Right ventricle myocardium inferior (tissue), 1 donor: Measurements from ENCODE around the gene IFITM10. TPM values are rescaled to one million over a fixed set of nuclear protein-coding genes. Genes with fewer than 3 reads are reported as not detected.
"Not testable (repeated sequence)": the region's sequence is repeated elsewhere in the genome, so short reads cannot be mapped to it uniquely, and the experiment has no call there.

Source experiments
- ATAC-seq: fragments of 200-7000 bp; cut with Tn5 transposase; one replicate; pipeline ENCODE4 v1.9.1; 2020; ENCODE audit warnings: mild to moderate bottlenecking, moderate library complexity
- DNase-seq: peaks from one replicate; pipeline ENCODE4 v3.0.0; 2021; ENCODE audit errors: missing footprints
- intact Hi-C: fragments of 100-400 bp; cut with DNase I; formaldehyde crosslinking; loops from one replicate; pipeline ENCODE4 v1.11.0; 2022
- total RNA-seq: library from RNA; stranded (reverse); fragmentation: NEBNext Ultra II Directional; extraction: Animal tissue kit (Norgen Biotek cat#: 25700); gene quantifications from one replicate; pipeline ENCODE4 v1.2.1, GENCODE V29; 2021
- donor health status: DM: no; HTN: yes; CAD: no; lungs with severe emphysema.

Gene IFITM10
- total RNA-seq, 1 donor from 2014 or later: 0.92 TPM

DNA sequence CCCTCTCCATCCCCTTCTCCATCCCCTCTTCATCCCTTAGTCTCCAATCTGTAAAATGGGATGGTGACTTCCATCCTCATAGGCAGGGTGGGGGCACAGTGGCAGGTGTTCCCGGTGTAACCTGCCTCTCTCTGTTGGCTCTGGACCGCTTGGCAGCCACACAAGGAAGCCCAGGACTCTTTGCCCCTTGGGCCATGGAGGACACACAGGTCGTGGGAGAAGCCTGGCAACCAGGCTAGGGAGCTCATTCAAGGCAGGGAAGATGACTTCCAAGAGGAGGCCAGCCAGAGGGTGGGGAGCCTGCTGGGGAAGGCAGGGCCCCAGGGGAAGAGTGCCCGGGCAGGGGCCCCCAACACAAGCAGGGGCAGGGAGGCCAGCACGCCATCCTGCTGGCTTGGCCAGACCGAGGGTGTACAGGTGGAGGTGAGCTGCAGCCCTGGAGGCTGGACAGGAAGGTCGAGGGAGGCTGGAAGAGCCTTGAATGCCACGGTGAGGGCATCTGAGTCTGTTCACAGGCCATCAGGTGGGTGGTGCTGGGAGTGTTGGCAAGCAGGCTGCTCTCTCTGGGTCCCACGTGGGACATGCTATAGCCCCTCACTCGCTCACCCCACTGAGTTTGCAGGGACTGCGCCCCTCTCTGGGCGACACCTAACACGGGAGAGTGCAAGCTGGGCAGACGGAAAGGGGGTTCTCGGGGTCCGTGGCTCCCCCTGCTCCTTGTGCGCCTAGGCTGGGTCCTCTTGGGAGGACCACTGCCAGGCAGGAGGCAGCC lies 28.8 kb upstream of the IFITM10 start:
- no peak for ATAC-seq
- no peak for DNase-seq
- intact Hi-C loops: no loop called here

DNA sequence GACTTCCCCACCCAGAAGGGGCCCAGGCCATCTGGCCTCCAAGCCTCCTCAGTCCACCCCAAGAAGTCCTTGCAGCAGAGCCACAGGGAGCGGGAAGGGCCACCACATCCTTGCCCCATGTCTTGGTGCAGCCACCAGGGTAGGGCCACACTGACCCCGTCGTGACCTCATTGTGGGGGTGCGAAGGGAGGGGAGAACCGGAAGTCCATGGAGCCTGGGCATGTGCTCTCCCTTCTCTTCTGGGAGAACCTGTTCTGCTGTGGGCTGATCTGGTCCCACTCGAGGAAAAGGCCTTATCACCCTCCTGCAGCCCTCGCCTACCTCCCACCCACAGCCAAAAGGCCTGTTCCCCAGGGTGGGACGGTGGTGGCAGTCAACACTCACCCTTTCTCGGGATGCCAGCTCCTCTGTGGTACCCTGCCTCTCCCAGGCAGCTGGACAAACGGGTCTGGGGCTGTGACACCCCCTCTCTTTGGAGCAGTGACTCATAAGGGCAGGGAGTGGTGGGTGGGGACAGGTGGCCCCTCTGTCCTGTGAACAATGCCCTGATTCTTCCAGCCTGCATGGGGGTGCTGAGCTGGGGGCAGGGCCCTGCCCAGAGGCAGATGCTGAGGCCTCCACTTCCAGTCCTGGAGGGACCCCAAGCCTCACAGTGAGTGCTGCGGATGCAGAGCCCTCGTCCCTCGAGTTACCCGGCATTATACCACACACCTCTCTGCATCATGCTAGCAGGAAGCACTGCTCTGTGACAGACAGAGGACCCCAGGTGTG lies 27.9 kb upstream of the IFITM10 start:
- intact Hi-C loops: no loop called here
- DNase-seq (no peak), ATAC-seq (no peak)

DNA sequence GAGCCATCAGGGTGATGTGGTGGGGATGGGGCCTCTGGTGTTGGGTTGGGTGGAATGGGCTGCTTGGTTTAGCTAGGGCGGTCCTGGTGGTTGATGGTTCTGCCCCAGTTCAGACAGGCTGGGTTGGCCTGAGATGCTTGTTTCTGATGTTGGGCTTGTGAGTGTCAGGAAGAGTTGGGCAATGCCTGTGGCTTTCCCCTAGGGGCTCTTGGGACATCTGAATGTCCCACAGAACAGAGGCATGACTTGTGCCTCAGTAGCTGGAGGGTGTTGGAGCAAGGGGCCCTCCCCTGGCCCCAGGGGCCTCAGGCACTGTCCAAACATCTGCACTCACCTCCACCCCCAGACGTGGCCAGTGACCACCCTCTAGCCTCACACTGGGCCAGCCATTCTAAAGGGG lies 27.3 kb upstream of the IFITM10 start:
- intact Hi-C loops: no loop called here
- no peak for ATAC-seq
- DNase-seq: no peak

DNA sequence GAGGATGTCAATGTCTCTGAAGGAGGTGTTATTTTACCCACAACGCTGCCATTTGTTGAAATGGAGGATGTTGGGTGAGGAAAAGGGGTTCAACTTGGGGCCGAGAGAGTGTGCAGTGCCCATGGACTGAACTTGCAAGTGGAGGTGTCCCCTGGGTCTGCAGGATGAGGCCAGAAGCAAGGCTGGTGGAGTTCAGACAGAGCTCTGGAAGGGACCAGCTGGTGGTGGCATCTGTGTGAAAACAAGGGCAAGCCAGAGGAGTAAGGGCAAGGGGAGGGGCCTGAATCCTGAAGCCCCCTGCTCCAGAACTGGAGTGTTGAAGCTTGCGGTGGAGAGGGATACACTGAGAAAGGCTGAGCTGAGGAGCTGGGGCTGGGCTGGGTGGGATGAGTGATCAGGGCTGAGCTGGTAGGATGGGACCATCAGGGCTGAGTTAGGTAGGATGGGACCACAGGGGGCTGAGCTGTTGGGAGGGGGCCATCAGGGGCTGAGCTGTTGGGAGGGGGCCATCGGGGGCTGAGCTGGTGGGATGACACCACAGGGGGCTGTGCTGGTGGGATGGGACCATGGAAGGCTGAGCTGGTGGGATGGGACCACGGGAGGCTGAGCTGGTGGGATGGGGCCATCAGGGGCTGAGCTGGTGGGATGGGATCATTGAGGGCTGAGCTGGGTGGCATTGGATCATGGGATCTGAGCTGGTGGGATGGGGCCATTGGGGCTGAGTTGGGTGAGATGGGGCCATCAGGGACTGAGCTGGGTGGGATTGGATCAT lies 26.7 kb upstream of the IFITM10 start:
- intact Hi-C loops: no loop called here
- DNase-seq (no peak), ATAC-seq (no peak)

DNA sequence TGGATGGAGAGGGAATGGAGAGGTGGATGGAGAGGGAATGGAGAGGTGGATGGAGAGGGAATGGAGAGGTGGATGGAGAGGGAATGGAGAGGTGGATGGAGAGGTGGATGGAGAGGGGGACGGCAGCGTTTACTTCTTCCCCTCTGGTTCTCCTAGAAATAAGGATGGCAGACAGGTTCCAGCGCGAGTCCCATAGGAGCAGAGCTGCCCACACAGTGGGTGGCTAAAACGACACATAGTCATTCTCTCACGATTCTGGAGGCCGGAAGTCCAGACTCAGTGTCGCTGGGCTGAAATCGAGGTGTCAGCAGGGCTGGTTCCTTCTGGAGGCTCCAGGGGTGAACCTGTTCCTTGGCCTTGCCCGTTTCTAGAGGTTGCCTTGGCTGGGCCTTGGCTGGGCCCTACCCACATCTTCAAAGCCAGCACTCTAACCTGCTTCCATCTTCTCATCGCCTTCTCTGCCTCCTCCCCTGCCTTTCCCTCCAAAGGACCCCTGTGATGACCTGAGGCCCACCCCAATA lies 26.0 kb upstream of the IFITM10 start:
- ATAC-seq: no peak
- intact Hi-C loops: no loop called here
- no peak for DNase-seq

DNA sequence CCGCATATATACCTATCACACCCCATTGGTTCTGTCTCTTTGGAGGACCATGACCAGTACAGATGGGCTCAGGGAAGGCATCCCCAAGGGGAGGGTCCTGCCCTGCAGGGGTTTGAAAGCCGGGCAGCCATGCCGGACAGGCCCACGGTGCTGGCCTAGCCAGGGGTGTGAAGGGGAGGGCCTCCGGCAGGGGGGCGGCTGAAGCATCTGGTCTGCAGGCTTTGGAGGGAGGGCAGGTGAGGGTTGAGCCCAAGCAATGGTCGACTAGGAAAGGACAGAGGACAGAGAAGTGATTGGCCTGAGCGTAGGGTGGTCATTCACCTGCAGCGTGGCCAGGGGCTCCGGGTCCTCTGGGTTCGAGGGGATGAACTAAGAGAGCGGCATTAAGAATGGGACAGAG lies 24.5 kb upstream of the IFITM10 start:
- DNase-seq: no peak
- no peak for ATAC-seq
- intact Hi-C loops: no loop called here

DNA sequence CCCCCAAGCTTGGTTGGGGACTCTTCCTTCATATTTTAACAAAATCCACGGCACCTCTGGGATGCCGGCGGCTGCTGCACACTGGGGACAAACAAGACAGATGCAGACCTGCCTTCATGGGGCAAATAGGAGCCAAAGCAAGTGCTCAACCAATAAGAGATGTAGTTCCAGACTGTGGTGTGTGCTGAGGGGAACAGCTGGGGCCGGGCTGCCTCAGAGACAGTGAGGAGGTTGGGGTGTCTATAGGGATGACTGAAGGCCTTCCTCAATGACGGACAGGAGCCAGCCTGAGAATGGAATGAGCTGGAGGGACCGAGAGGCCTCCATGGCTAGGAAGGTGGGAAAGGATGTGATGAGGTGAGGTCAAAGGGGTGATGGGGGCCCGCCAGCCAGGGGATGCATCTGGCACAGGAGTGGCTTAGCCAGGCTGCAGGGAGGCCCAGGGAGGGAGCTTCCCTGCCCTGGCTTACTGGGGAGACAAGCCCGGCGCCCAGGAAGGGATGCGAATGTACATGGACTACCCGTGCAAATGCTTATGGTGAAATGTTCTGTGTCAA lies 23.7 kb upstream of the IFITM10 start:
- intact Hi-C loops: no loop called here
- DNase-seq: no peak

DNA sequence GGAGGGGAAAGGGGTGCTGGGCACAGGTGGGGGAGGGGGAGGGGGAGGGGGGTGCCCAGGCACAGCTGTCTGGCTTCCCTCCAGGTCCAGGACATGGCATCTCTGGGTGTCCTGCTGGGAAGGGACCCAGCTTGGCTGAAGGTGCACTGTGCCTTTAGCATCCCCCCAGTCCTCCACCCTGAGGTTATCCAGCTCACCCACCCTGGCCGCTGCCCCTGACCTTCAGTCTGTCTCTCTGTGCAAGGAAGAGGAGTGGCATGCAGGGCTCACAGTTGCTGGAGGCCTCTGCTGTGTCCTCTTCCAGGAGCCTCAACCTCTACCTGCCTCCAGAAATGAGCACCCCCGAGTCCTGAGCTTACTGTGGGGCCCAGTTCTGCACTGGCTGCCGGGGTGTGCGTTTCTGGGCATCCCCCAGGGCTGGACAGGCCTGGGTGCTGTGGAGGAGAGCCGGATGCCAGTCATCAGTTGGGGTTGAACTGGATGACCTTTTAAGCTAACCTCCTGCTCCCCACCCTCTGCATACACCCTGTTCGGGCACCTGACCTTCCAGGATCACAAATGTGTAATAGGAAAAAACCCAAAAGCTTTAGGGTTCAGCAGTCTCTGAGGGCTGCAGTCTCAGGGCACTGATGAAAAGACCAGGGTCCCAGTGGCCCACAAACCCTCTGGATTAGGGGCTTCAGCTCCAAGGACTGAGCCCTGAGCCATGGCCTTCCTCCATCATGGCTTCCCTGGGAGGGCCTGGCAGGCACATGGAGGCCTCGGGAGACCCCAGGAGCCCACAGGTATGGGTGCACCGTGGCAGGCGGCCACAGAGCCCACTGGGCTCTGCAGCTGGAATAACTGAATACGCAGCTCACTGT lies 23.0 kb upstream of the IFITM10 start:
- ATAC-seq (no peak), DNase-seq (no peak)
- intact Hi-C loops: no loop called here

More for the DNA sequence above, 23.7 kb upstream of the IFITM10 start:
- no peak for ATAC-seq

DNA sequence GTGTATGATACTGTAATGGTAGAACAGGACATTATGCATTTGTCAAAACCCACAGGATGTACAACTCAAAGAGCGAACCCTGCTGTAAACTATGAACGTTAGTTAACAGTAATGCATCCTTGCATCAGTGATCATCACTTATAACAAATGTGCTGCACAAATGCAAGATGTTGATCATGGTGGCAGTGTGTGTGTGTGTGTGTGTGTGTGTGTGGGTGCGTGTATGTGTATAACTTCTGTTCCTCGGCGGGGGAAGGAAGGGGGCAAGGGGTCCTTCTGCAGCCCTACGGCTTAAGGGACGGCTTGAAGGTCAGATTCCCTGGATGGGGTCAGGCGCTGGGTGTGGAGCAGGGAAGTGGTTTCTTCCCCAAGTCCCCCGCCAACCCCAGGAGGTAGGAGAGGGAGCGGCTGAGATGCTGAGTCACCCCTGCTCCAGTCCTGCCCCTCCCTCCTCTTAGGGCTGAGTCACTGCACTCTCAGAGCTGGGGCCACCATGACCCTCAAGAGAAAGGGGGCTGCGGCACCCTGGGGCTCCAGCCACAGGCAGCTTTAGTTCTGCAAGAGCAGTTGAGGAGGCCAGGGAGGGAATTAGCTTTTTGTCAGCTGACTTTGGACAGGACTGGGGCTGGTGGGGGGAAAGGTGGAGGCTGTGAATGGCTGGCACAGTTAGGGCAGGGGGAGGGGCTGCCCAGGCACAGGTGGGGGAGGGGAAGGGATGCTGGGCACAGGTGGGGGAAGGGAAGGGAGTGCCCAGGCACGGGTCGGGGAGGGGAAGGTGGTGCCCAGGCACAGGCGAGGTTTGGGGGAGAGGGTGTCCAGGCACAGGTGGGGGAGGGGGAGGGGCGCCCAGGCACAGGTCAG lies 22.1 kb upstream of the IFITM10 start:
- DNase-seq: peak; percentile 80
- intact Hi-C loops: no loop called here
- ATAC-seq: peak; percentile 50

DNA sequence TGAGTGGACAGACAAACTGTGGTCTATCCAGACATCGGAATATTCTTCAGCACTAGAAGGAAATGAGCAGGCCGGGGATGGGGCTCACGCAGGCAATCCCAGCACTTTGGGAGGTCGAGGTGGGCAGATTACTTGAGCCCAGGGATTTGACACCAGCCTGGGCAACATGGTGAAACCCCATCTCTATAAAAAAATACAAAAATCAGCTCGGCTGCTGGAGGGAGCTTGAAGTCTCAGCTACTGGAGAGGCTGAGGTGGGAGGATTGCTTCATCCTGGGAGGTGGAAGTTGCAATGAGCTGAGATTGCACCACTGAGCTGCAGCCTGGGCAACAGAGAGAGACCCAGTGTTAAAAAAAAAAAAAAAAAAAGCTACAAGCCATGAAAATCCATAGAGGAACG lies 21.3 kb upstream of the IFITM10 start:
- peak; percentile 74 for DNase-seq
- intact Hi-C loops: no loop called here
- no peak for ATAC-seq

DNA sequence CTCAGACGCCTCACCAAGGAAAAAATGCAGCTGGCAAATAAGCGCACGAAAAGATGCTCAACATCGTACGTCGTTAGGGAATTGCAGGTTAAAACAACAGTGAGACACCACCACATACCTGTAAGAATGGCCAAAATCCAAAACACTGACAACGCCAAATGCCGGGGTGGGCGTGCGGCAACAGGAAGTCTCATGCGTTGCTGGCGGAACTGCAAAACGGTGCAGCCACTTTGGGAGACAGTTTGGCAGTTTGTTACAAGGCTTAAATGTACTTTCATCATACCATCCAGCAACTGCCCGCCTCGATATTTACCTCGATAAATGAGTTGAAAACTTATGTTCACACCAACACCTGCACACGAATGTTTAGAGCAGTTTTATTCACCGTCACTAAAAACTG lies 20.9 kb upstream of the IFITM10 start:
- no peak for ATAC-seq
- intact Hi-C loops: no loop called here

DNA sequence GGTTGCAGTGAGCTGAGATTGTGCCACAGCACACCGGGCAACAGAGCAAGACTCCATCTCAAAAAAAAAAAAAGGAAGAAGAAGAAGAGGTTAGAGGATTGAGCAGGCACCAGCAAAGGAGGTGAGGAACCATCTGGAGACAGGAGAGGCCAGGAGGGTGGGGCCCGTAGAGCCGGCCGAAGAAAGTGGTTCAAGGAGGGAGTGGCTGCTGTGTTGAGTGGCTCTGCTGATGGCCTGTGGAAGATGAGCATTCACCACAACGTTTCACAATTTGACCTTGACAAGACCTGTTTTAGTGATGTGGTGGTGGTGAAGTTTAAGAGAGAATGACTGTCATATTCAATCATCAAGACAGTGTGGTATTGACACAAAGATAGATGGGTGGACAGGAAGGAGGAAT lies 20.1 kb upstream of the IFITM10 start:
- intact Hi-C loops: no loop called here
- DNase-seq: peak; percentile 62
- no peak for ATAC-seq

More for the DNA sequence above, 20.9 kb upstream of the IFITM10 start:
- peak; percentile 53 for DNase-seq

DNA sequence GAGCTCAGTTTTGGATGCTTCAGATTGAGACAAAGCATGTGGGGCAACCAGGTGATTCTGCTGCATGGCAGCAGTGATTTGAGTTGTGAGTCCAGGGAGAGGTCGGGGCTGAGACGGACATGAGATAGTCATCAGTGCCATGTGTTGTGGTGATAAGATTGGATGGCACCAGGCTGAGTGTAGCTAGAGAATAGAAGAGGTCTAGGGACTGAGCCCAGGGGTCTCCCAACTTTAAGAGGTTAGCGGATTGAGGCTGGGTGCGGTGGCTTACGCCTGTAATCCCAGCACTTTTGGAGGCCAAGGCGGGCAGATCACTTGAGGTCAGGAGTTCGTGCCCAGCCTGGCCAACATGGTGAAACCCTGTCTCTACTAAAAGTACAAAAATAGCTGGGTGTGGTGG lies 19.7 kb upstream of the IFITM10 start:
- intact Hi-C loops: no loop called here
- ATAC-seq (no peak), DNase-seq (no peak)

DNA sequence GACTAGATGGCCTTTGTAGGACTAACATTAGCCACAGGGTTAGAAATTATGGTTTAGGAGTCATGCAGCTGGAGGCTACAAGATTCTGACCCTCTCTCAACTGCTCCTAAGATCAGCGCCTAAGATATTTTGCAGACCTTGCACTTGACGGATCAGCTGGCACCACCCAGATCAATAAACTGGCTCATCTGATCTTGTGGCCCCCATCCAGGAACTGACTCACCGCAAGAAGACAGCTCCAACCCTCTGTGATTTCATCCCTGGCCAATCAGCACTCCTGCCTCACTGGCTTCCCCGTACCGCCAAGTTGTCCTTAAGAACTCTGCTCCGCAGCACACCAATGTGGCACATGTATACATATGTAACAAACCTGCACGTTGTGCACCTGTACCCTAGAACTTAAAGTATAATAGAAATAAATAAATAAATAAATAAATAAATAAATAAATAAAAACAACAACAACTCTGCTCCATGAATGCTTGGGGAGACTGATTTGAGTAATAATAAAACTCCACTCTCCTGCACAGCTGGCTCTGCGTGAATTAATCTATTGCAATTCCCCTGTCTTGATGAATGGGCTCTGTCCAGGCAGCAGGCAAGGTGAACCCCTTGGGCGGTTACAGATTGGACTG lies 19.0 kb upstream of the IFITM10 start:
- intact Hi-C loops, DNase-seq, ATAC-seq: not testable (repeated sequence)

DNA sequence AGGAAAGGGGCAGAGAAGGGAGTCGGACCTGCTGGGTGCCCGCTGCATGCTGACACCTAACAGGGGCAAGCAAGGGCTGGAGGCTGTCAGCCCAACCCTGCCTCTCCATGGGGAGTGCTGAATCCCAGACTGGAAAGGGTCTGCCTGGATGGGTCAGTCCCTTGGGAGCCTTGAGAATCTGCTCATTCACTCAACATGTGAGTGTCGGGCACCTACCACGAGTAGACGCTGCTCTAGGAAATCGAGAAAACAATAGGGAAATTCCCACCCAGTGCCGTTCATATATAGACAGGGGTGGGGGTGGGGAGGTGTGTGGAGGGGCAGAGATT lies 17.7 kb upstream of the IFITM10 start:
- DNase-seq (no peak), ATAC-seq (no peak)
- intact Hi-C loops: no loop called here

DNA sequence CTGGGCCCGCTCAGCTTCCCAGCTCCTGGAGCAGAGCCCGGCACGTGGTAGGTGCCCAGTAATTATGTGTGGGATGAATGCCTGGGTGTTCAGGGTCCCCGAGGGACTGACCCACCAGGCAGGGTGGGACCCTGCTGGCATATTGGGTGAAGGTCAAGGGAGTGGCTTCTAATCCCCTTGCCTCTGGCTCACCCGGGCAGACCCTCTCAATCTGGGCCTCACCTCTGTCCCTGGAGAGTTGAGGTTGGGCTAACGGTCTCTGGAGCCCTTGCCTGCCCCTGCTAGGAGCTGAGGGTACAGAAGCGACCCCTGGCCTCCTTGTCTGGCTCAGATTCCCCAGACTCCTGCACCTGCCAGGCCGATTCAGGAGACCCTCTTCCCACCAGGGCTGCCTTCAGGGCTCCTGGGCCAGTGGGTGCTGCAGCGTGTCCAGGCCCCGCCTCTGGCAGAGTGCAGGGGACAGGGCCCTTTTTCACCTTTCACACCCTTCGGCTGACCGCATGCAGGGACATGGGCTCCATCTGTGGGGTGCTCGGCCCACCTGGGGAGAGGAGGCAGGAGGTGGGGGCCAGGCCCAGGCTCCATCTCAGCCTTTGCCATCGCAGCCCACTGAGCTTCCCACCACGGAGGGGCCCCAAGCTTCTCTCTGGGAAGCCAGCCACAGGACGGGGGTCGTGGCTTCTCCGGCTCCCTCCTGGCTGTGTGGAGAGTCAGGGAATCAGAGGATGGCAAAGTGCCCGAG lies 17.2 kb upstream of the IFITM10 start:
- DNase-seq: peak; percentile 52
- no peak for ATAC-seq
- intact Hi-C loops: no loop called here
